Endodermal cell (in vitro differentiated cells): ENCODE measurements around the gene FGF22. TPM values are rescaled to one million over a fixed set of nuclear protein-coding genes. Genes with fewer than 3 reads are reported as not detected.

Experiments
- DNase-seq: peaks from one replicate; pipeline ENCODE4 v3.0.0-alpha.2; 2017
- H3K27ac ChIP-seq: 2 replicates; pipeline ENCODE4 v1.5.1; 2013; ENCODE audit warnings: mild to moderate bottlenecking, low read depth, low read length, moderate library complexity
- H3K27me3 ChIP-seq: 2 replicates; pipeline ENCODE4 v1.6.1; 2013; ENCODE audit warnings: mild to moderate bottlenecking, low read length, moderate library complexity; ENCODE audit not compliant: insufficient read depth, control insufficient read depth, poor library complexity, severe bottlenecking
- H3K36me3 ChIP-seq: 2 replicates; pipeline ENCODE4 v1.7.0; 2013; ENCODE audit warnings: mild to moderate bottlenecking, low read length, moderate library complexity; ENCODE audit not compliant: control insufficient read depth, insufficient read depth
- H3K4me1 ChIP-seq: one replicate; pipeline ENCODE4 v1.7.0; 2013; ENCODE audit warnings: low read length; ENCODE audit not compliant: control insufficient read depth, insufficient read depth
- H3K4me3 ChIP-seq: 2 replicates; pipeline ENCODE4 v1.5.1; 2013; ENCODE audit warnings: mild to moderate bottlenecking, low read length, moderate library complexity
- H3K9ac ChIP-seq: 2 replicates; pipeline ENCODE4 v1.6.1; 2013; ENCODE audit warnings: mild to moderate bottlenecking, low read length, moderate library complexity; ENCODE audit not compliant: poor library complexity, severe bottlenecking; ENCODE audit errors: extremely low read depth
- H3K9me3 ChIP-seq: 2 replicates; pipeline ENCODE4 v1.6.1; 2013; ENCODE audit warnings: mild to moderate bottlenecking, low read length, moderate library complexity; ENCODE audit not compliant: control insufficient read depth
- H3K27ac Mint-ChIP-seq: 2 replicates; pipeline ENCODE4 v1.8.0; 2020; ENCODE audit warnings: mixed read lengths
- H3K27me3 Mint-ChIP-seq: 2 replicates; pipeline ENCODE4 v1.8.0; 2021; ENCODE audit warnings: mild to moderate bottlenecking, mixed read lengths; ENCODE audit not compliant: insufficient read depth
- H3K36me3 Mint-ChIP-seq: 2 replicates; pipeline ENCODE4 v1.8.0; 2020; ENCODE audit warnings: low read depth, mixed read lengths
- H3K4me1 Mint-ChIP-seq: 2 replicates; pipeline ENCODE4 v1.8.0; 2020; ENCODE audit warnings: mixed read lengths
- H3K4me3 Mint-ChIP-seq: 2 replicates; pipeline ENCODE4 v1.8.0; 2020; ENCODE audit warnings: mild to moderate bottlenecking, moderate library complexity, mixed read lengths
- H3K9me3 Mint-ChIP-seq: 2 replicates; pipeline ENCODE4 v1.8.0; 2020; ENCODE audit warnings: mild to moderate bottlenecking, mixed read lengths
- CTCF ChIP-seq: fragments of 200-600 bp; sonication (generic); conservative IDR thresholded peaks from 2 replicates; pipeline ENCODE4 v1.5.0; 2021; ENCODE audit warnings: antibody characterized with exemption, mild to moderate bottlenecking
- WGBS, 2 experiments: methylation state at CpG; one replicate each; pipeline versions ENCODE4 v1.1.5 to v1.1.7; 2013; ENCODE audit warnings: missing lambda C conversion rate in 2 of 2, mixed read lengths in 1 of 2; ENCODE audit not compliant: insufficient coverage in 1 of 2, insufficient read length in 1 of 2; 5-methylcytosine and 5-hydroxymethylcytosine counted together
- total RNA-seq, 2 donors: library from RNA; stranded (reverse); fragmentation: NEBNext Ultra II Directional in 1 of 2; extraction: Animal tissue kit (Norgen Biotek cat#: 25700) in 1 of 2; gene quantifications; 2 replicates in 1 of 2; 3 replicates in 1 of 2; pipeline ENCODE4 v1.2.1, GENCODE V29; 2021

FGF22 gene
- total RNA-seq, 2 donors from 2014 or later, result 0.81 to 0.82 TPM

GRCh38 chr19:640606-641189, 1.0 kb downstream of the FGF22 start:
- Histone ChIP-seq H3K4me3 (no peak overlapping the region), H3K4me1 (no peaks in the 10 kb centered on the region), H3K36me3 (no peaks in the 10 kb centered on the region), H3K27me3 (peaks cover 21% of the 10 kb centered on the region), H3K9me3 (no peaks in the 10 kb centered on the region), H3K27ac (no peak overlapping the region), H3K9ac (no peak overlapping the region)
- WGBS, 2 experiments, result 93% methylated on average over 23 to 31 of the region's 31 CpGs
- Mint-ChIP-seq H3K36me3 (no peaks in the 10 kb centered on the region), H3K9me3 (no peaks in the 10 kb centered on the region), H3K4me3 (no peak overlapping the region), H3K27ac (no peak overlapping the region), H3K27me3 (peaks cover 33% of the 10 kb centered on the region), H3K4me1 (no peaks in the 10 kb centered on the region)
- TF ChIP-seq CTCF, result no peak
- no peak for DNase-seq

GRCh38 chr19:641702-642101, 2.0 kb downstream of the FGF22 start:
- Histone ChIP-seq H3K9ac (no peak overlapping the region), H3K27me3 (peaks cover 21% of the 10 kb centered on the region), H3K4me1 (no peaks in the 10 kb centered on the region), H3K4me3 (no peak overlapping the region), H3K9me3 (no peaks in the 10 kb centered on the region), H3K27ac (no peak overlapping the region), H3K36me3 (no peaks in the 10 kb centered on the region)
- DNase-seq, result no peak
- no peak for TF ChIP-seq CTCF
- Mint-ChIP-seq H3K4me3 (no peak overlapping the region), H3K36me3 (peaks cover 5% of the 10 kb centered on the region), H3K27ac (no peak overlapping the region), H3K4me1 (no peaks in the 10 kb centered on the region), H3K9me3 (no peaks in the 10 kb centered on the region), H3K27me3 (peaks cover 31% of the 10 kb centered on the region)
- 95 to 97% methylated on average over 17 of the region's 17 CpGs for WGBS, 2 experiments

- Mint-ChIP-seq H3K4me3 (no peak overlapping the region), H3K4me1 (no peaks in the 10 kb centered on the region), H3K36me3 (peaks cover 5% of the 10 kb centered on the region), H3K27me3 (peaks cover 18% of the 10 kb centered on the region), H3K27ac (no peak overlapping the region), H3K9me3 (no peaks in the 10 kb centered on the region)
- no peaks in the 10 kb centered on the region for H3K36me3 ChIP-seq
- no peaks in the 10 kb centered on the region for H3K9me3 ChIP-seq
- H3K27ac ChIP-seq, result no peak overlapping the region
- H3K4me1 ChIP-seq, result no peaks in the 10 kb centered on the region
- no peak overlapping the region for H3K9ac ChIP-seq
- no peak overlapping the region for H3K4me3 ChIP-seq
- DNase-seq, result no peak
- no peak for TF ChIP-seq CTCF
- 87 to 94% methylated on average over 36 to 70 of the region's 70 CpGs for WGBS, 2 experiments
- H3K27me3 ChIP-seq, result peaks cover 14% of the 10 kb centered on the region
Observed at GRCh38 chr19:642767-643727, 3.4 kb downstream of the FGF22 start.
